ENCODE results near the gene OR6M1.

Gene OR6M1, protein sequence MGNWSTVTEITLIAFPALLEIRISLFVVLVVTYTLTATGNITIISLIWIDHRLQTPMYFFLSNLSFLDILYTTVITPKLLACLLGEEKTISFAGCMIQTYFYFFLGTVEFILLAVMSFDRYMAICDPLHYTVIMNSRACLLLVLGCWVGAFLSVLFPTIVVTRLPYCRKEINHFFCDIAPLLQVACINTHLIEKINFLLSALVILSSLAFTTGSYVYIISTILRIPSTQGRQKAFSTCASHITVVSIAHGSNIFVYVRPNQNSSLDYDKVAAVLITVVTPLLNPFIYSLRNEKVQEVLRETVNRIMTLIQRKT

DNA sequence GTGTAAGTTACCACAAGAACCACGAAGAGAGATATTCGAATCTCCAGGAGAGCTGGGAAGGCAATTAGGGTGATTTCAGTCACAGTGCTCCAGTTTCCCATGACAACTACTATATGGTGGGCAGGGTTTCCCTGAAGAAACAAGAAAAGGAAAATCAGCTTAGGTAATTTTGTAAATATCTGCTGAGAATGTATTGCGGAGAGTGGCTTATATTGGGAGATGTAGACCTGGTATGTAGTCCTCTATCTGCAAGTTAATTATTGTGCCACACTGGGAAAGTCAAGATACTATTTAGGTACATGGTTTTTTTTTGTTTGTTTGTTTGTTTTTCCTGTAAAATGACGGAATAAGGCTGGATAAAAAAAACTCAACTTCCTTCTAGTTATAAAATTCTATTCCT, at the start of gene OR6M1:
OR6M1 (minus strand) TSS at position 101 of the 400 bp plus-strand sequence; CDS start at position 101, 0 bp downstream.
- no peak for DNase-seq (ENCODE audit: low read depth)

DNA sequence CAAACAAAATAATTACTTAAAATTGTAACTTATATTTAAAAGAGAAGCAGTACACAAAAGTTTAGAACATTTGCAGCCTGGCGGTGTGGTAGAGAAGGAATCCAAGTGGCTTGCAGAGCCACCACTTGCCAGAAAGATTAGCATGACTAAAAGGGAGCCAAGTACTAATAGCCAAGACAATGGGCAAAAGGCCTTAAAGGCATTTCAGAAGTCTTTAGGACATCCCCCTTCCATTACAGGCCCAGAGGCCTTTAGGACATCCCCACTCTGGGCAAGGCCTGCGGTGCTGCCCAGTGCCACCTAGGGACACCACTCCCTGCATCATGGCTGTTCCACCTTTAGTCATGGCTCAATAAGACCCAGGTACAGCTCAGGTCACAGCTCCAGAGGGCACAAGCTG, 46.9 kb upstream of the OR6M1 start:
- DNase-seq (ENCODE audit: low read depth) = no peak

DNA sequence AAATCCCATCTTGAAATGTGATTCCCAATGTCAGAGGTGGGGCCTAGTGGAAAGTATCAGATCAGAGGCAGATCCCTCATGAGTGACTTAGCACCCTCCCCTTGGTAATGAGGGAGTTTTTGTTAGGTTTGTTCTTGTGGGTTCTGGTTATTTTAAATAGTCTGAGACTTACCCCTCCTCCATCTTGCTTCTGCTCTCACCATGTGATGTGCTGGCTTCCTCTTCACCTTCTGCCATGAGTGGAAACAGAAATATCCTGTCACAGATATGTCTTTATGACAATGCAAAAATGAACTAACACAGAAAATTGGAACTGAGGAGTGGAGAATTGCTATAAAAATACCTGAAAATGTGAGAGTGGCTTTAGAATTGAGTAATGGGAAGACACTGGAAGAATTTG, 46.2 kb upstream of the OR6M1 start:
- no peak for DNase-seq (ENCODE audit: low read depth)

DNA sequence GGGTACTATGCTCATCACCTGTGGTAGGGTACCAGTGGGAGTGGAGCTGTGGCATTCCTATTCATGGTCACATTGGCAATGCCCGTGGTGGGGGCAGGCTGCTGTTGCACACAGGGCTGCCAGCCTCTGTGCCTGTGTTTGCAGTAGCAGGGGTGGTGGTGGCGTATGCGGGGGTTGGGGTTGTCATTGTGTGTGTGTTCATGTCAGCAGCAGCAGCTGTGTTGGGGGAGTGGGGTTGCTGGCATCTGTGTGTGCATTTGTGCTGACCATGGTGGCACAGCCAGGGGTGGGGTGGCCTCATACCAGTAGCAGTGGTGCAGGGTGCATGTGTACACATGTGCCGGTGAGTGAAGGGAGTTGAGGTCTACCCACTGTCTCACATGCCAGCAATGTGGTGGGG, 45.0 kb upstream of the OR6M1 start:
- DNase-seq (ENCODE audit: low read depth) = no peak

DNA sequence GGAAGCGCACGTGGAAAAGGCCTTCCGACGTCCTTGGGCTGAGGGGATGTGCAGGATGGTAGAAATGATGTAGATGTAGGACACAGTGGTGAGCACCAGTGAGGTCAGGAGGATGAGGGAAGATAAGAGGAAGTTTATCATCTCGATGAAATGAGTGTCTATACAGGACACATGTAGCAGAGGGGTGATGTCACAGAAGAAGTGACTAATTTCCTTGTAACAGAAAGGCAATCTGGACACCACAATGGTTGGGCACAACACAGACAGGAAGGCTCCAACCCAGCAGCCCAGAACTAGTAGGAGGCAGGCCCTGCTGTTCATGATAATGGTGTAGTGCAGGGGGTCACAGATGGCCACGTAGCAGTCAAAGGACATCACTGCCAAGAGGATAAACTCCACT, 35.0 kb upstream of the OR6M1 start:
- DNase-seq (ENCODE audit: low read depth) = no peak

DNA sequence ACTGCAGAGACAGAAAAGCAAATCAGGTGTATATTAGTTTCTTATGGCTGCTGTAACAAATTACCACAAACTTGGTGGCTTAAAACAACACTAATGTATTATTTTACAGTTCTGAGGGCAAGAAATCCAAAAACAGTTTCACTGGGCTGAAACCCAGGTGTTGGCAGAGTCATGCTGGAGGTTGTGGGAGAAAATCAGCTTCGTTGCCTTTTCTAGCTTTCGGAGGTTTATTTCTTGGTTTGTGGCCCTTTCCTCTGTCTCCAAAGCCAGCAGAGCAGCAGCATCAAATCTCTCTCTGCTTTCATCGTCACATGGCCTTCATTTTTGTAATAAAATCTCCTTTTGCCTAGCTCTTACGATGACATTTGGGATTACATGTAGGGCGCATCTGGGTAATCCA, 33.0 kb upstream of the OR6M1 start:
- no peak for DNase-seq (ENCODE audit: low read depth)

DNA sequence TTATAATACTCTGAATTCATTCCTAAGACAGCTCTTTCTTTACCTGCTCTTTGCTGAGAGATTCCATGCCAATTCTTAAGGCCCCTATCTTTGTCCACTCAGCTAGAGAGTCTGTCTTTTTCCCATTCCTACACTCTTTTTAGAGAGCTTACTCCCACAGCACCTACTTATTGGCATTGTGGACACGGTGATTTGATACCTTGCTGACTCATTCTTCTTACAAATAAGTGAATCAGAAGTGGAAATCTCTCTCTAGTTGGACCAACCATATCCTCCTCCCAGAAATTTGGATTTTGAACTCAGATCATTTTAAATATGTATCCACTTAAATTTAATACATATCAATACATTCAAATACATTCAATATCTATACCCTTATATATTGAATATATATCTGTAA, 32.5 kb upstream of the OR6M1 start:
- no peak for DNase-seq (ENCODE audit: low read depth)

DNA sequence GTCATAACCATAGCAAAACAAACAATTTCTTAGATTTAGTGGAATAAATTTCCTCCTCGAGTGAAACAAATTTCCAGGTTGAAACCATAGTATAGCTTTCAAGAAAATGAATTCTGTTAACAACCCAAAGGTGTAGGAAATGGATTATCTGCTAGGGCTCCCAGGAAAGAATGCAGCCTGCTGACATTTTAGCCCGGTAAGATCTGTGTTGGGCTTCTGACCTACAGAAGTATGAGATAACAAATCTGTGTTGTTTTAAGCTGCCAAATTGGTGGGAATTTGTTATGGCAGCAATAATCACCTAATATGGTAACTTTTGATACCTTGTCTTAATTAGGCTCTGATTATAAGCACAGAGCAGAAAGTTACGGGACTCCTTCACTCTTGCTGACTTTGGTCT, 32.0 kb upstream of the OR6M1 start:
- DNase-seq (ENCODE audit: low read depth) = no peak

DNA sequence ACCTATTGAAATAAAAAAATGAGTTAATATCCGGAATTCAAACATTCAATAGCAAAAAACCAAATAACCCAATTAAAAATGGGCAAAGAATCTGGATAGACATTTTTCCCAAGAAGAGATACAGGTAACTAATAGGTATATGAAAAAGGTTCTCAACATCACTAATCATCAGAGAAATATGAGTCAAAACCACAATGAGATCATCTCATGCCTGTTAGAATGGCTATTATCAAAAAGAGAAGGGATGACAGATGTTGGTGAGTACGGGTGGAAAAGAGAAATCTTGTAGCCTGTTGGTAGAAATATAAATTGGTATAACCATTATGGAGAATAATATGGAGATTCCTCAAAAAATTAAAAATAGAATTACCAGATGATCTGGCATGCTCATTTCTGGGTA, 26.9 kb upstream of the OR6M1 start:
- no peak for DNase-seq (ENCODE audit: low read depth)

DNA sequence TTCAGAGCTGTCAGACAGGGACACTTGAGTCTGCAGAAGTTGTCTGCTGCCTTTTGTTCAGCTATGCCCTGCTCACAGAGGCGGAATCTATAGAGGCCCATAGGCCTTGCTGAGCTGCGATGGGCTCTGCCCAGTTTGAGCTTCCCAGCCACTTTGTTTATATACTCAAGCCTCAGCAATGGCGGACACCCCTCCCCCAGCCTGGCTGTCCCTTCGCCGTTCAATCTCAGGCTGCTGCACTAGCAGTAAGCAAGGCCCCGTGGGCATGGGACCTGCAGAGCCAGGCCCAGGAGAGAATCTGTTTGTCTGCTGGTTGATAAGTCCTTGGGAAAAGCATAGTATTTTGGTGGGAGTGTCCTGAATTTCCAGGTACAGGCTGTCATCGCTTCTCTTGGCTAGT, 23.6 kb upstream of the OR6M1 start:
- no peak for DNase-seq (ENCODE audit: low read depth)

DNA sequence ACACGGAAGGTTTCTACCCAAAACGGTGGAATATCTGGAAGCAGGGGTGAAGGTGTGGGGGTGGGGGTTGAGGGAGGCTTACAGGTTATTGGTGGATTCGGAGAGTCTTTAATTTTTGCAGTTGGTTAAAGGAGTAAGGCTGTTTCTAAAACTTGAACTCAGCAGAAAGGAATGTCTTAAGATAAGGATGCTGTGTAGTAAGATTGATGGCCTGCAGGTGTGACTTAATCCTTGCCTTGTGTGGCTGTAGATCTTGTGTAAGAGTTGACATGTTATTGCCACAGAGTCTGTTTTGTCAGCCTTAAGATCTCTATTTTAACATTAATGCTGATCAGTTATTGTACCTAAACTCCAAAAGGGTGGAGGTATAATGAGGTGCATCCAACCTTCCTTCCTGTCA, 16.4 kb upstream of the OR6M1 start:
- no peak for DNase-seq (ENCODE audit: low read depth)

DNA sequence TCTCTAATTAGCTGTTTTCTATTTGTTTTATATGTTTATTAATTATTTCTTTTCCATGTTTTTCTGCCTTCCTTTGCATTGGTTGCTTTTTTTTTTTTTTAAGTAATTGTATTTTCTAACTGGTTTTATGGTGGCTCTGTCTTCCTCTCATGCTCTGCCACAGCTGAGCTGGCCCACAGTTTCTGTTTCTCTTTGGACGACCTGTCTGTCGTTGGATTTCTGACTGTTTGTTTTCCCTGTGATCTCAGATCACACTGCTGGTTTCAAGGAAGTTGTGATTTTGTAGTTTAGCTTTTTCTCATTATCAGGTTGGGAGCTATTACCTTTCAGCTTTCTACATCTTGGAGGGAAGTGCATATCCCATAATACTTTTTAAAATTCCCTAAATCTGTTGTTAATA, 15.9 kb upstream of the OR6M1 start:
- DNase-seq (ENCODE audit: low read depth) = no peak

DNA sequence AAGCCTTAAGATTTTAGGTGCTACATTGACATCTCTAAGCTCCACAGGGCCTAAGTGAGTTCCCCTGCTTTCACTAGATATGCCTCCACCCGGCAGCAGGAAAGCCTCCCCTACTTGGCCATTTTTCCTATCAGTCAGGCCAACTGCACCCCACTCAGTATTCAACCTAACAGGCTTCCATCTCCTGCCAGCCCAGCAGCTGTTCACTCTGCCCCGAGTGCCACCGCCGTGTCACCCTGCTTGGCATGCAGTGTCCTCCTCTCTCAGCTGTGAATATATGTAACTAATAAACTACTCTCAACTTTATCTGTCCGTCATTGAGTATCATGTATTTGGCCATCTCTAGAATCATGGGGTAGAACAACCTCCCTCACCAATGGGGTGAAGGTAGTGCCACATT, 9.0 kb upstream of the OR6M1 start:
- no peak for DNase-seq (ENCODE audit: low read depth)

DNA sequence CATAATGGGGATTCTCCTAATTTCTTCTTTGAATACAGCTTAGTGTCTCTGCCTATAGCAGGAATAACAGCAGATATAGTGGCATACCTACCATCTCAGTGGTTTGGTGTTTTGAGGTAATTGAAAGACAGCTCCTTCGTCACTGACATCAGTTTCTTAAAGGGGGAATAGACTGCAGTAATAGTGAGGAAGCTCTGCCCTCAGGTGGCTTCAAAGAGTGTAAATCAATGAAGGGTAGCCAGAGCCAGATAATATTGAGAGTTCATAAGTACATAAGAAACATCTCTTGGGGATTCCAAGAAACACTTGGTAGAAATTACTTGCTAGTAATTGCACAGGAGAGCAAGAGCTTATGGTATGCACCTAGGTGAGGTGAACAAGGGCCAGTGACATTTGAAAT, 4.4 kb downstream of the OR6M1 start:
- no peak for DNase-seq (ENCODE audit: low read depth)

DNA sequence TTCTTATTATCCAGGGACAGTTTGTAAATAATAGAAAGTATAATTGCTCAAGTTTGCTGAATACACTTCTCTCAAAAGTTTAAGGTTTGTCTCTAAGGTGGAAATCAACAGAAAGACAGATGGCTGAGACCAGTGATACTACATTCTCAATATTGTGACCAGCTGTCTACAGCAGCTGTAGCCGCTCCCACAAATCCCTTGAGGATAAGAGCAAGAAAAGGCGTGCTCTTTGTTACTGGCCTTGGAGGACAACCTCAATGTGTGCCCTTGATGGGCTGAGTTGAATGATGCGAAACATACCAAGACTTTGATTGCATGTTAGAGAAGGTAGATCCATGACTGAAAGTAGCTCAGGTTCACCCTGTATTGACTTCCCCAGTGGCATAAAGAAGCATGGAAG, 6.1 kb downstream of the OR6M1 start:
- DNase-seq (ENCODE audit: low read depth) = no peak

DNA sequence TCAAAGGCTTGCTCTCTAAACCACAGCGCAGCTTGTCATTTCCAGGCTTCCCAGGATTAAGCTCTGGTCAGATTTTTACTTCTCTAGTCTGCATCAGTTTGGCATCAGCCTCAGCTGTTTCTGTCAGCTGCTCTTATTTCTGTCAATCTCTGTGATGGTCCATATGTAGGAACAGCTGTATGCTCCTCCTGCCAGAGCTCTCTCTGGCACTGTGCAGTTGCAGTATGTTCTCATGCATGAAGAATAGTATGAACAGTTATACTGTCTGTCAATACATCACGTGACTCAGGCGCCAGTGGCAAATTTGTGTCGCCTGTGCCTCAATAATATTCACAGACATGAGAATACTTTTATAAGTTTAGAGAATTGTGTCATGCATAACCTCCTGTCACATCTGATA, 6.7 kb downstream of the OR6M1 start:
- DNase-seq (ENCODE audit: low read depth) = no peak

DNA sequence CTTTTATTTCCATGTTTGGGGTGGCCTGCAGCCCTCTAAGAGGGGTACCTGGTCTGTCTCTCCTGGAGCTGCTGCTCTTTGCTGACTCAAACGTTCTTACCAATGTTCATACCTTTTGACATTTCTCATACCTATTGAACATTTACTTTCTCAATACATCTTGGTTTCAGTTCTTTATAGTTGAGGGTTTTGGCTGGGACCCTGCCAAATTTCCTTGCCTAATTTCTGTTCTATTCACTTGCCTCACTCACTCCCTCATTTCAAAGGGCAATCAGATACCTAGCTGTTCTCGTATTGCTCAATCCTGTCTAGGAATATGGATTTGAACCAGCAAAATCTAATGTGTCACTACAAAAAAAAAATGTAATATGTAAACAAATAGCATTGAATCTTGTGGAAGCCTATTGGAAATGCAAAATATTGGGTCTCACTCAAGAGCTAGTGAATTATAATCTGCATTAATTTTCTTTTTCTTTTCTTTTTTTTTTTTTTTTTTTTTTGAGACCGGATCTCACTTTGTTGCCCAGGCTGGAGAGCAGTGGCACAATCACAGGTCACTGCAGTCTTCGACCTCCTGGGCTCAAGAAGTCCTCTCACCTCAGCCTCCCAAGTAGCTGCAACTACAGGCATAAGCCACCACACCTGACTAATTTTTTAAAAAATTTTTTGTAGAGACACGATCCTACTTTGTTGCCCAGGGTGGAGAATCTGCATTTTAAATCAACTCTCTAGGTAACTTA, 7.5 kb downstream of the OR6M1 start:
- no peak for DNase-seq (ENCODE audit: low read depth)

DNA sequence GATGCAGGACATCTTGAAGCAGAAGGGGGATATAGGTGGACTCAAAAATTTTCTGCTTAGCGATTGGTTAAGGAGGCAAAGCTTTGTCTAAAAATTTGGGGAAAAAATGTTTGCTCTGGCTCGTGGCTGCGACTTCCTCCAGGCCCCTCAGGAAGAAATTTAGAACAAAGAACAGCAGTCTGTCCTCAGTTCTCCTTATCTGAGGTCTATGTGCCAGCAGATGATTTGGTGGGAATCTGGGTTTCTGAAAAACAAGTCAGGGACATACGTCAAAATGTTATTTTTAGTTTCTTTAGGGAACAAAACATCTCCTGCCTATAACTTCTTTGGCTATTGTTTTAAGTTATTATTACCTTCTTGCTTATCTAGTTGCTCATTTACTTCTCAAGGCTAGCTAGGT, 8.1 kb downstream of the OR6M1 start:
- no peak for DNase-seq (ENCODE audit: low read depth)

DNA sequence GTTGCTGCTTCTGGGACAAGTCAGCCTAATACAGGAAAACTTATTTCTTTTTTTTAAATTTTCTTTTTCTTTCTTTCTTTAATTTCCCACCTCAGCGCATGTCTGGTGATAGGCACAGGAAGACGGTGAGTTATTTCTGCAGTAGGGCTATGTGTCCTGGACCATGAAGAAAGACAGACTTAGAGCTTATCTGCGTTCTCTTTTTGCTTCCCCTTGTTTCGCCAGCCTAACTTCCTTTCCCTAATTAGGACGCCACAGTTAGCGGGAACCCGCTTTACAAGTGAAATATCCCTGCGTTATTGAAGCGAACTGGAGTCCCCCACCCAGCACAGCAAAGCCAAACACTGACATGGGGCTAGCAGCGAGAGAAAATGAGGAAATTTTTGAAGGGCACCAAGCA, 8.6 kb downstream of the OR6M1 start:
- DNase-seq (ENCODE audit: low read depth) = no peak

DNA sequence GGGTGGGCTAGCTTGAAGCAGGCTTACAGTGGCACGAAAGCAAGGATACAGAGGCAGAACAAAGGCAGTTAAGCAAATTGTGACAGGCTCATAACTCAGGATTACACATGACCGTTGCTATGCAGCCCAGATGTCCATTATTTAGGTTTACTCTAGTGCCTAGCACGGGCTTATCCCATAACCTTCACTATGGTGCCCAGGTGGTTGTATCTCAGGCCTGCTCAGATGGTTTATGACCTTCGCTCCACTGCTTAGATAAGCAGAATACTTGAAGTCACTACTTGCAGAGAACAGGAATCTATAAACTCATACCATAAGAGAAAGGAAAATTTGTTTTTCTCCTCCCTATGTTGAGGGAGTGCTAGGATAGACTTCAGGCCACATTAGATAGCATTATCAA, 9.0 kb downstream of the OR6M1 start:
- no peak for DNase-seq (ENCODE audit: low read depth)

DNA sequence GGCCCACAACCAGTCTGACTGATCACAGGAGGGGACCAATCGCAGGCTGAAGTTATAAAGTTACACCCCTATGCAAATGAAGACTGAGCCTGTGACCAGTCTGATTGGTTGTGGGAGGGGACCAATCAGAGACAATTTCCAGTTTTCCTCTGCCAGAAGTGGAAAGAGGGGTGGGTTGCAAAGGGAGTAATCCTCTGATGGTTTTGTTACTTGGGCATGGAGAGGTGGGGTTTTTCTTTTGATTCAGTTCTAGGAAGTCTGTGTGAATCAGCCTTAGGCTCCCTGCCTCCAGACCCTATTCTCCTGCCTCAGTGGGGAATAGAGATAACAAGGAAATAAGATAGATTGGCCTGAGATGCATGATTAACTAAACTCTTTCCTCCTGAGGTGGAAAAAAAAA, 9.9 kb downstream of the OR6M1 start:
- DNase-seq (ENCODE audit: low read depth) = no peak

DNA sequence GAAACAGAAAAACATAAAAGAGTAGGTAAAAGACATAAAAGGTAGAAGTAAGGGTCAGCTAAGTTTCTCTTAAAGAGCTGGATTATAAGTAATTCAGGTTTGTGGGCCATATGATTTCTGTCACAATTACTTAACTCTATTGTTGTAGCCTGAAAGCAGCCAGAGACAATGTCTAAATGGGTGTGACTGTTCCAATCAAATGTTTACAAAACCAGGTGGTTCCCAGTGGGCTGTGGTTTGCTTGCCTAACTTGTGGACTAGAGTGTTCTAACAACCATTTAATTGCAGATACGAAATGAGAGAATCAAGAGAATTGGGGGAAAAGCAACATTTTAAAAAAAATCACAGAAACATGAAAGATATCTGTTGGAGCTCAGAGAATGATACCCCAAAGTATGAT, 22.6 kb downstream of the OR6M1 start:
- DNase-seq (ENCODE audit: low read depth) = no peak

DNA sequence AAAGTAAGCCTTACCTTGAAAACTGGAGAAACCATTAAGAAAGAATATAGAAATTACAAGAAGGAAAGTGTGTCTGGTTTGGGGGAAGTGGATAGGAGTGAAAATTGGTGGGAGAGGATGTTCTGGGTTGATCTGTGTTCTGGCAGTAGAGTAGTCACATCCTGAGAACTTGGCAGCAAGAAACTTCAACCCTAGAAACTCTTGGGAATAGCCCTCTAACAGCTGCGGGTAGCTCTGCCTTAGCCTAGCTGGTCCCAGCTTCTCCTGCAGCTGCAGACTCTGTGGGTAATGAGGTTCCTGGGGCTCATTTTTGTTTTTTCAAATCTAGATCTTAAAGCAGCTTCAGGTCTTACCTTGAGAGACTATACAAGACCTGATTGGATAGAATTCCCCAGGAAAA, 27.6 kb downstream of the OR6M1 start:
- DNase-seq (ENCODE audit: low read depth) = no peak

All from activated T-cell treated with anti-CD3 and anti-CD28 coated beads for 48 hours (primary cell).